Measurements from ENCODE around the gene PXT1.

DNA sequence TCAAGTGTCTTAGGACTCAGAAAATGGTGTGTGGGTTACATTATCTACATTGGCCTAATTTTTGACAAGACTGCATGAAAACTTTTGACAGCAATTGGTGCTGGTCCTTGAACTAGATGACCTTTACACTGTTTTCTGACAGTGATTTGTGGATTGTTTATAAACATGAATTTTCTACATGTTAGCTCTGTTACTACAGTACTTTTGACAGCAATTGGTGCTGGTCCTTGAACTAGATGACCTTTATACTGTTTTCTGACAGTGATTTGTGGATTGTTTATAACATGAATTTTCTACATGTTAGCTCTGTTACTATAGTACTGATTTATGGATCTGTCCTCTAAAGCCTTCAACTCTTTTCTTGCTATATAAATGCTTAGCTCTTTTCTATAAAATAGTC lies 16.8 kb upstream of the PXT1 start:
- TF ChIP-seq, protein P1, sequence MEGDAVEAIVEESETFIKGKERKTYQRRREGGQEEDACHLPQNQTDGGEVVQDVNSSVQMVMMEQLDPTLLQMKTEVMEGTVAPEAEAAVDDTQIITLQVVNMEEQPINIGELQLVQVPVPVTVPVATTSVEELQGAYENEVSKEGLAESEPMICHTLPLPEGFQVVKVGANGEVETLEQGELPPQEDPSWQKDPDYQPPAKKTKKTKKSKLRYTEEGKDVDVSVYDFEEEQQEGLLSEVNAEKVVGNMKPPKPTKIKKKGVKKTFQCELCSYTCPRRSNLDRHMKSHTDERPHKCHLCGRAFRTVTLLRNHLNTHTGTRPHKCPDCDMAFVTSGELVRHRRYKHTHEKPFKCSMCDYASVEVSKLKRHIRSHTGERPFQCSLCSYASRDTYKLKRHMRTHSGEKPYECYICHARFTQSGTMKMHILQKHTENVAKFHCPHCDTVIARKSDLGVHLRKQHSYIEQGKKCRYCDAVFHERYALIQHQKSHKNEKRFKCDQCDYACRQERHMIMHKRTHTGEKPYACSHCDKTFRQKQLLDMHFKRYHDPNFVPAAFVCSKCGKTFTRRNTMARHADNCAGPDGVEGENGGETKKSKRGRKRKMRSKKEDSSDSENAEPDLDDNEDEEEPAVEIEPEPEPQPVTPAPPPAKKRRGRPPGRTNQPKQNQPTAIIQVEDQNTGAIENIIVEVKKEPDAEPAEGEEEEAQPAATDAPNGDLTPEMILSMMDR (IDR thresholded peaks at IDR 0.05; ENCODE audit: low read depth, low read length, missing input control), result no peak
- TF ChIP-seq RAD21 (IDR thresholded peaks at IDR 0.05) (no peak), JUND (IDR thresholded peaks at IDR 0.05) (no peak), GABPA (IDR thresholded peaks at IDR 0.05 in 1 of 2, conservative IDR thresholded peaks at IDR 0.05 in 1 of 2) (no peak), FOXA2 (IDR thresholded peaks at IDR 0.05) (no peak), TAF1 (conservative IDR thresholded peaks at IDR 0.05) (no peak), SP1 (IDR thresholded peaks at IDR 0.05) (no peak), FOXA1 (IDR thresholded peaks at IDR 0.05) (no peak), EGR1 (IDR thresholded peaks at IDR 0.05; ENCODE audit: low read depth in 2 of 2) (no peak)
- TF ChIP-seq, protein P2, sequence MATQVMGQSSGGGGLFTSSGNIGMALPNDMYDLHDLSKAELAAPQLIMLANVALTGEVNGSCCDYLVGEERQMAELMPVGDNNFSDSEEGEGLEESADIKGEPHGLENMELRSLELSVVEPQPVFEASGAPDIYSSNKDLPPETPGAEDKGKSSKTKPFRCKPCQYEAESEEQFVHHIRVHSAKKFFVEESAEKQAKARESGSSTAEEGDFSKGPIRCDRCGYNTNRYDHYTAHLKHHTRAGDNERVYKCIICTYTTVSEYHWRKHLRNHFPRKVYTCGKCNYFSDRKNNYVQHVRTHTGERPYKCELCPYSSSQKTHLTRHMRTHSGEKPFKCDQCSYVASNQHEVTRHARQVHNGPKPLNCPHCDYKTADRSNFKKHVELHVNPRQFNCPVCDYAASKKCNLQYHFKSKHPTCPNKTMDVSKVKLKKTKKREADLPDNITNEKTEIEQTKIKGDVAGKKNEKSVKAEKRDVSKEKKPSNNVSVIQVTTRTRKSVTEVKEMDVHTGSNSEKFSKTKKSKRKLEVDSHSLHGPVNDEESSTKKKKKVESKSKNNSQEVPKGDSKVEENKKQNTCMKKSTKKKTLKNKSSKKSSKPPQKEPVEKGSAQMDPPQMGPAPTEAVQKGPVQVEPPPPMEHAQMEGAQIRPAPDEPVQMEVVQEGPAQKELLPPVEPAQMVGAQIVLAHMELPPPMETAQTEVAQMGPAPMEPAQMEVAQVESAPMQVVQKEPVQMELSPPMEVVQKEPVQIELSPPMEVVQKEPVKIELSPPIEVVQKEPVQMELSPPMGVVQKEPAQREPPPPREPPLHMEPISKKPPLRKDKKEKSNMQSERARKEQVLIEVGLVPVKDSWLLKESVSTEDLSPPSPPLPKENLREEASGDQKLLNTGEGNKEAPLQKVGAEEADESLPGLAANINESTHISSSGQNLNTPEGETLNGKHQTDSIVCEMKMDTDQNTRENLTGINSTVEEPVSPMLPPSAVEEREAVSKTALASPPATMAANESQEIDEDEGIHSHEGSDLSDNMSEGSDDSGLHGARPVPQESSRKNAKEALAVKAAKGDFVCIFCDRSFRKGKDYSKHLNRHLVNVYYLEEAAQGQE (IDR thresholded peaks at IDR 0.05), result no peak
- TF ChIP-seq, protein P3, sequence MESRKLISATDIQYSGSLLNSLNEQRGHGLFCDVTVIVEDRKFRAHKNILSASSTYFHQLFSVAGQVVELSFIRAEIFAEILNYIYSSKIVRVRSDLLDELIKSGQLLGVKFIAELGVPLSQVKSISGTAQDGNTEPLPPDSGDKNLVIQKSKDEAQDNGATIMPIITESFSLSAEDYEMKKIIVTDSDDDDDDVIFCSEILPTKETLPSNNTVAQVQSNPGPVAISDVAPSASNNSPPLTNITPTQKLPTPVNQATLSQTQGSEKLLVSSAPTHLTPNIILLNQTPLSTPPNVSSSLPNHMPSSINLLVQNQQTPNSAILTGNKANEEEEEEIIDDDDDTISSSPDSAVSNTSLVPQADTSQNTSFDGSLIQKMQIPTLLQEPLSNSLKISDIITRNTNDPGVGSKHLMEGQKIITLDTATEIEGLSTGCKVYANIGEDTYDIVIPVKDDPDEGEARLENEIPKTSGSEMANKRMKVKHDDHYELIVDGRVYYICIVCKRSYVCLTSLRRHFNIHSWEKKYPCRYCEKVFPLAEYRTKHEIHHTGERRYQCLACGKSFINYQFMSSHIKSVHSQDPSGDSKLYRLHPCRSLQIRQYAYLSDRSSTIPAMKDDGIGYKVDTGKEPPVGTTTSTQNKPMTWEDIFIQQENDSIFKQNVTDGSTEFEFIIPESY (IDR thresholded peaks at IDR 0.05), result no peak
- TF ChIP-seq, protein P4, sequence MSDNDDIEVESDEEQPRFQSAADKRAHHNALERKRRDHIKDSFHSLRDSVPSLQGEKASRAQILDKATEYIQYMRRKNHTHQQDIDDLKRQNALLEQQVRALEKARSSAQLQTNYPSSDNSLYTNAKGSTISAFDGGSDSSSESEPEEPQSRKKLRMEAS (IDR thresholded peaks at IDR 0.05), result no peak
